Renal pelvis (tissue), 4 donors: ENCODE results near the gene NOP53. TPM values are rescaled to one million over a fixed set of nuclear protein-coding genes. Genes with fewer than 3 reads are reported as not detected.
"Not testable (repeated sequence)": the region's sequence is repeated elsewhere in the genome, so short reads cannot be mapped to it uniquely, and the experiment has no call there.

Experiments
- DNase-seq: peaks from one replicate; pipeline ENCODE4 v3.0.0-alpha.2; 2013
- polyA plus RNA-seq, 3 donors: library from polyadenylated mRNA; unstranded; fragments of 120-200 nt; gene quantifications; one replicate each; pipeline ENCODE4 v1.2.1, GENCODE V29; 2013; ENCODE audit not compliant: insufficient read length in 3 of 3

Gene NOP53
- polyA plus RNA-seq, 3 donors = 370 to 415 (median 376) TPM

DNA sequence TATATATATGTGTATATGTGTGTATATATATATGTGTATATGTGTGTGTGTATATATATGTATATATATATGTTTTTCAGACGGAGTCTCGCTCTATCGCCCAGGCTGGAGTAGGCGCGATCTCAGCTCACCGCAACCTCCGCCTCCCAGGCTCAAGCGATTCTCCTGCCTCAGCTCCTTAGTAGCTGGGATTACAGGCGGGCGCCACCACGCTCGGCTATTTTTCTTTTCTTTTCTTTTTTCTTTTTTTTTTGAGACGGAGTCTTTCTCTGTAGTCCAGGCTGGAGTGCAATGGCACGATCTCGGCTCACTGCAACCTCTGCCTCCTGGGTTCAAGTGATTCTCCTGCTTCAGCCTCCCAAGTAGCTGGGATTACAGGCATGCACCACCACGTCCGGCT is 783 bp downstream of the NOP53 start:
- DNase-seq = not testable (repeated sequence)

- DNase-seq = no peak
Observed at GRCh38 chr19:47749326-47749725, 4.0 kb downstream of the NOP53 start.

DNA sequence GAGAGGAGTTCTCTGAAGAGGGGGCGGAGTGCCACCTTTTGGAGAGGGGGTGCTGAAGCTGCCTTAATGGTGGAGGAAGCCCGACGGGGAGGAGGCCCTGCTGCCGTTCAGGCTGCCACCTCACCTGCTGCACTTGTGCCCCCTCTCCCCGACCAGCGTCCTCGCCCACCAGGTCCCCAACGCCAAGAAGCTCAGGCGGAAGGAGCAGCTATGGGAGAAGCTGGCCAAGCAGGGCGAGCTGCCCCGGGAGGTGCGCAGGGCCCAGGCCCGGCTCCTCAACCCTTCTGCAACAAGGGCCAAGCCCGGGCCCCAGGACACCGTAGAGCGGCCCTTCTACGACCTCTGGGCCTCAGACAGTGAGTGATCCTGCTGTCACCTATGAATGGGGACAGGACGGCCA is 5.4 kb downstream of the NOP53 start:
- no peak for DNase-seq

DNA sequence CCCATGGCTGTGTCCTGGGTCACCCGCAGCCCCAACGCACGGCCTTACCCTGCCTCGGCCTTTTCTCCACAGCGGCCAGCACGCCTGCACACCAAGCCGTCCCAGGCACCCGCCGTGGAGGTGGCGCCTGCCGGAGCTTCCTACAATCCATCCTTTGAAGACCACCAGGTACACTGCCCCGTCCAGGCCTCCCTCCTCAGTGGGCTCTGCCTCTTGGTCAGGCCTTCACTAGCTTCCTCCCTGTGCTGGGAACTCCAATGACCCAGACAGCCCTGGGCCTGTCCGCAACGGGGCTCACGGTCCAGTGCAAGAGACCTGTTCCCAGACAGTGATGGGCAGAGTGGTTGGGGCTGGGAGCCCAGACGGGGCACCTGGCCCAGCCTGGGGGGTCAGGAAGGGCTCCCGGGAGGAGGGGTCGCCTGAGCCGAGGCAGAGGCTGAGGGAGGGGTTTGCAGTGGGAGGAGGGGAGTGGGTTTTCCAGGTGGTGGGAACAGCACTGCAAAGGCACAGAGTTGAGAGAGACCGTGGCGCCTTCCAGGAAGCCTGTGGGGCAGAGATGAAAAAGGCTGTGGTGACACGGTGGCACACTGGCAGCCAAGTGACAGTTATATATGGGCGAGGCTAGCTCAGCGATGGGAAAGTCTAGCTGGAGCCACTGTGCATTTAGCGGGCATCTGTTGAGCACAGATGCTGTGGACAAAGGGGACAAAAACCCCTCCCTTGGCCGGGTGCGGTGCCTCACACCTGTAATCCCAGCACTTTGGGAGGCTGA is 7.3 kb downstream of the NOP53 start:
- DNase-seq = no peak

DNA sequence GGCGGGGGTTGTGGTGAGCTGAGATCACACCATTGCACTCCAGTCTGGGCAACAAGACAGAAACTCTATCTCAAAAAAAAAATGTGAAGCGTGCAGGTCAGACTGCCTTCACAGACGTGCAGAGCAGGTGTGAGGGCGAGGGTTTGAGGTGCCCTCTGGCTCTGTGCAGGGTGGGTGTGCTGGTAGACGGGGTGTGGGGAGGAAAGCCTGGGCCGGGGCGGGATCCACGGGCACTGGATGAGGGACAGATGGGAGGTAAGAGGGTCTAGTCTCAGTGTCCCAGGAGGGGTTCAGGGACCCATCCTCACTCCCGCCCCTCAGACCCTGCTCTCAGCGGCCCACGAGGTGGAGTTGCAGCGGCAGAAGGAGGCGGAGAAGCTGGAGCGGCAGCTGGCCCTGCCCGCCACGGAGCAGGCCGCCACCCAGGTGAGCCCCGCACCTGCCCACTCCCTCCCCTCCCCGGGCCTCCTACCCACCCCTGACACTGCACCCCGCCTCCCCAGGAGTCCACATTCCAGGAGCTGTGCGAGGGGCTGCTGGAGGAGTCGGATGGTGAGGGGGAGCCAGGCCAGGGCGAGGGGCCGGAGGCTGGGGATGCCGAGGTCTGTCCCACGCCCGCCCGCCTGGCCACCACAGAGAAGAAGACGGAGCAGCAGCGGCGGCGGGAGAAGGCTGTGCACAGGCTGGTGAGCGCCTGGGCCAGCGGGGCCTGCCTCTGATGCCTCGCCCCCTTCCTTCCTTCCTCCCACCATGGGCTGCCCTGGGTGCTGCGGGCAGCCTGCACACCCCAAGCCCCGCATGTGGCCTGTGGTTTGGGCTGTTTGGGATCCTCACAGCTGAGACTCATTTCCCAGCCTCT is 9.1 kb downstream of the NOP53 start:
- no peak for DNase-seq

- no peak for DNase-seq
Observed at GRCh38 chr19:47755065-47755761, 9.9 kb downstream of the NOP53 start.

GRCh38 chr19:47755762-47756626 is 10.6 kb downstream of the NOP53 start:
- DNase-seq = no peak

GRCh38 chr19:47756627-47756929 is 11.2 kb downstream of the NOP53 start:
- DNase-seq = no peak

DNA sequence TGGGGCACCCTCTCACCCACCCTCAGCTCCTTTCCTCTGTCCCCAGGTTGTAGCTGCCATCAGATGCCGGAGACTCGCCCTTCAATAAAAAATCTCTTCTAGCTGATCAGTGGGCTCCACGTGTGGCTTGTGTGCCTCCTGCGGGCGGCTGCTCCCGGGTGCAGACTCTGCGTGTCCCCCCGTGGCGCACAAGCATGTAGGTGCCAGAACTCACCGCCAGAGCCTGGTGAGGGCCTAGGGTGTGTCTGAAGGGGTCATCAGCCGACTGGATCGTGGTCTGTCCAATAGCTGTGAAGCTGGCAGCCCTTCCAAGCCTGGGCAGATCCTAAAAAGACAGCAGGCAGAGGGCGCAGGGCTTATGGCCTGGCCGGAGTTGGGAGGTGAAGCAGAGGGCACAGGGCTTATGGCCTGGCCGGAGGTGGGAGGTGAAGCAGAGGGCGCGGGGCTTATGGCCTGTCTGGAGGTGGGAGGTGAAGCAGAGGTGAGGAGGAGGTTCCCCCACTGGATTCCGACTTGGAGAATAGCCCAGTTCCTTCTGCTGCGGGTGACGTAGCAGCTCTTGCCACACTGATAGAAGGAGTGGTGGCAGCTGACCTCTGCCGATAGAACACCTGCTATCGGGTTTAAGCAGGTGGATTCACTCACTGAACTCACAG is 11.7 kb downstream of the NOP53 start:
- no peak for DNase-seq

GRCh38 chr19:47757617-47758442 is 12.5 kb downstream of the NOP53 start:
- no peak for DNase-seq

- no peak for DNase-seq
Observed at GRCh38 chr19:47758443-47758804, 13.1 kb downstream of the NOP53 start.

GRCh38 chr19:47760632-47760999 is 15.3 kb downstream of the NOP53 start:
- no peak for DNase-seq

- DNase-seq = no peak
Observed at GRCh38 chr19:47761566-47761965, 16.2 kb downstream of the NOP53 start.

GRCh38 chr19:47762151-47762550 is 16.8 kb downstream of the NOP53 start:
- no peak for DNase-seq

GRCh38 chr19:47762615-47763308 is 17.4 kb downstream of the NOP53 start:
- no peak for DNase-seq

- not testable (repeated sequence) for DNase-seq
Observed at GRCh38 chr19:47764705-47765104, 19.4 kb downstream of the NOP53 start.

- no peak for DNase-seq
Observed at GRCh38 chr19:47765523-47766358, 20.4 kb downstream of the NOP53 start.

DNA sequence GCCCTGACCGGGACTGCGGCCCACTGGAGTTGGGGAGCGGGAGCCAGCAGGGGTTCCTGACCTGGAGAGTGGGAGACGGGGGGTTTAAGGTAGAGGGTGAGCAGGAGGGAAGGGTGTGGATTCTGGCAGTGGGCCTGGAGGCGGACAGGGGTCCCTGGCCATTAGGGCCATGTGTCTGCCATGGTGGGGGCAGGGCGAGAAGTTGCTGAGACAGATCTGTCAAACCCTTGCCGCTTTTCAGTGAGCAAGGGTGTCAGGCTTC is 20.9 kb downstream of the NOP53 start:
- DNase-seq = no peak

- DNase-seq = no peak
Observed at GRCh38 chr19:47766670-47767069, 21.3 kb downstream of the NOP53 start.
